ENCODE data around the gene GRM4. TPM values are rescaled to one million over a fixed set of nuclear protein-coding genes. Genes with fewer than 3 reads are reported as not detected.

GRM4 gene
- polyA plus RNA-seq, 1 of the 3 experiments (the other 2 are of a cell fraction): not detected

DNA sequence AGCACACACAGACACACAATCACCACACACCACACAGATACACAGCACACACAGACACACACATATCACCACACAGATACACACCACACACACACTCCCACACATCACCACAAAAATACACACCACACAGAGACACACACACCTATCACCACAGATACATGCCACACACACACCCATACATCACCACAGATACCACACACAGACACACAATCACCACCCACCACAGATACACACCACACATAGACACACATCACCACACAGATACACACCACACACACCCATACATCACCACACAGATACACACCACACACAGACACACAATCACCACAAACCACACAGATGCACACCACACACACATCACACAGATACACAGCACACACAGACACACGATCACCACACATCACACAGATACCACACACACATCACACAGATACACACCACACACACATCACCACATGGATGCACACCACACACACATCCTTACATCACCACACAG lies 74.0 kb downstream of the GRM4 start:
- TF ChIP-seq, protein P1, sequence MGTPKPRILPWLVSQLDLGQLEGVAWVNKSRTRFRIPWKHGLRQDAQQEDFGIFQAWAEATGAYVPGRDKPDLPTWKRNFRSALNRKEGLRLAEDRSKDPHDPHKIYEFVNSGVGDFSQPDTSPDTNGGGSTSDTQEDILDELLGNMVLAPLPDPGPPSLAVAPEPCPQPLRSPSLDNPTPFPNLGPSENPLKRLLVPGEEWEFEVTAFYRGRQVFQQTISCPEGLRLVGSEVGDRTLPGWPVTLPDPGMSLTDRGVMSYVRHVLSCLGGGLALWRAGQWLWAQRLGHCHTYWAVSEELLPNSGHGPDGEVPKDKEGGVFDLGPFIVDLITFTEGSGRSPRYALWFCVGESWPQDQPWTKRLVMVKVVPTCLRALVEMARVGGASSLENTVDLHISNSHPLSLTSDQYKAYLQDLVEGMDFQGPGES (IDR thresholded peaks at IDR 0.05; ENCODE audit: low read depth, low read length): no peak
- TF ChIP-seq TEAD4 (IDR thresholded peaks at IDR 0.05; ENCODE audit: borderline replicate concordance, insufficient read depth) (no peak), ELF1 (IDR thresholded peaks at IDR 0.05) (no peak), SIN3A (IDR thresholded peaks at IDR 0.05; ENCODE audit: borderline replicate concordance, low read depth, low read length) (no peak), EP300 (IDR thresholded peaks at IDR 0.05; ENCODE audit: borderline replicate concordance in 1 of 2, low read depth in 1 of 2, low read length in 1 of 2) (no peak), NFIC (IDR thresholded peaks at IDR 0.05; ENCODE audit: borderline replicate concordance) (no peak)

DNA sequence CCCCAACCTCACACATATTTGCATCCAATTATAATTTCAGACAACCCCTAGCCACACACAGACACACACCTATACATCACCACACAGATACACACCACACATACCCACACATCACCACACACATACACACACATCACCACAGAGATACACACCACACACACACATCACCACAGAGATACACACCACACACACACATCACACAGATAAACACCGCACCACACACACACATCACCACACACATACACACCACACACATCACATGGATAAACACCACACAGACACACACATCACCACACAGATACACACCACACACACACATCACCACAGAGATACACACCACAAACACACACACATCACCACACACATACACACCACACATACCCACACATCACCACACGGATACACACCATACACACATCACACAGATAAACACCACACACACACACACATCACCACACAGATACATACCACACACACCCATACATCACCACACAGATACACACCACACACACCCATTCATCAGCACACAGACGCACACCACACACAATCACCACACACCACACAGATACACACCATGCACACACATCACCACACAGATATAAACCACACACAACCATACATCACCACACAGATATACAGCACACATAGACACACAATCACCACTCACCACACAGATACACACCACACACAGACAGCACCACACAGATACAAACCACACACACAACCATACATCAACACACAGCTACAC lies 74.6 kb downstream of the GRM4 start:
- no peak overlapping the region for H2AFZ ChIP-seq (ENCODE audit: low read depth)
- H3K36me3 ChIP-seq (replicated peaks in 1 of 2; ENCODE audit: control insufficient read depth in 1 of 2, insufficient read depth in 2 of 2, low read length in 1 of 2): no peaks in the 10 kb centered on the region
- ChIA-PET POLR2A (no interaction called here), CTCF (interaction anchor here (2.3 to 6.2 kb wide), 2 partner anchors 17 to 83 kb away, joined by 9 to 38 read pairs; no protein-coding TSS in a partner anchor)
- H3K4me3 ChIP-seq (ENCODE audit: low read depth in 2 of 2, low read length in 1 of 2): no peak overlapping the region
- H3K4me1 ChIP-seq (ENCODE audit: control insufficient read depth in 1 of 2, insufficient read depth in 2 of 2, low read depth in 1 of 2, low read length in 1 of 2): no peaks in the 10 kb centered on the region
- H4K20me1 ChIP-seq (ENCODE audit: insufficient read depth): no peaks in the 10 kb centered on the region
- DNase-seq: no peak
- no peak overlapping the region for H3K27ac ChIP-seq (ENCODE audit: low read depth in 2 of 2, low read length in 1 of 2)
- H3K9me2 ChIP-seq: no peaks in the 10 kb centered on the region
- no peaks in the 10 kb centered on the region for H3K9me3 ChIP-seq
- no peak overlapping the region for H3K9ac ChIP-seq
- 78% methylated on average over 3 of the region's 3 CpGs for WGBS (ENCODE audit: low lambda C conversion rate)
- TF ChIP-seq TEAD4 (IDR thresholded peaks at IDR 0.05; ENCODE audit: borderline replicate concordance, insufficient read depth) (no peak), NFIC (IDR thresholded peaks at IDR 0.05; ENCODE audit: borderline replicate concordance) (no peak), CHD2 (IDR thresholded peaks at IDR 0.05; ENCODE audit: low read length, partially characterized antibody) (no peak), POLR2AphosphoS5 (IDR thresholded peaks at IDR 0.05; ENCODE audit: low read depth, low read length) (no peak), GATA2 (CRISPR knock-in tag; IDR thresholded peaks at IDR 0.05) (no peak), FOXM1 (IDR thresholded peaks at IDR 0.05; ENCODE audit: low read depth) (no peak), GABPA (IDR thresholded peaks at IDR 0.05; ENCODE audit: low read depth) (no peak), JUND (IDR thresholded peaks at IDR 0.05) (no peak), EZH2phosphoT487 (IDR thresholded peaks at IDR 0.05; ENCODE audit: borderline replicate concordance, low read depth) (no peak), RFX5 (IDR thresholded peaks at IDR 0.05; ENCODE audit: low read length) (no peak), FOXJ3 (CRISPR knock-in tag; IDR thresholded peaks at IDR 0.05) (no peak), NRF1 (IDR thresholded peaks at IDR 0.05; ENCODE audit: low read depth, low read length) (no peak), RXRA (IDR thresholded peaks at IDR 0.05; ENCODE audit: borderline replicate concordance, low read depth) (no peak), SMC3 (IDR thresholded peaks at IDR 0.05; ENCODE audit: low read depth, low read length) (no peak)
- TF ChIP-seq, protein P2, sequence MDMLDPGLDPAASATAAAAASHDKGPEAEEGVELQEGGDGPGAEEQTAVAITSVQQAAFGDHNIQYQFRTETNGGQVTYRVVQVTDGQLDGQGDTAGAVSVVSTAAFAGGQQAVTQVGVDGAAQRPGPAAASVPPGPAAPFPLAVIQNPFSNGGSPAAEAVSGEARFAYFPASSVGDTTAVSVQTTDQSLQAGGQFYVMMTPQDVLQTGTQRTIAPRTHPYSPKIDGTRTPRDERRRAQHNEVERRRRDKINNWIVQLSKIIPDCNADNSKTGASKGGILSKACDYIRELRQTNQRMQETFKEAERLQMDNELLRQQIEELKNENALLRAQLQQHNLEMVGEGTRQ (IDR thresholded peaks at IDR 0.05; ENCODE audit: borderline replicate concordance, low read depth, low read length): no peak
- TF ChIP-seq, protein P3, sequence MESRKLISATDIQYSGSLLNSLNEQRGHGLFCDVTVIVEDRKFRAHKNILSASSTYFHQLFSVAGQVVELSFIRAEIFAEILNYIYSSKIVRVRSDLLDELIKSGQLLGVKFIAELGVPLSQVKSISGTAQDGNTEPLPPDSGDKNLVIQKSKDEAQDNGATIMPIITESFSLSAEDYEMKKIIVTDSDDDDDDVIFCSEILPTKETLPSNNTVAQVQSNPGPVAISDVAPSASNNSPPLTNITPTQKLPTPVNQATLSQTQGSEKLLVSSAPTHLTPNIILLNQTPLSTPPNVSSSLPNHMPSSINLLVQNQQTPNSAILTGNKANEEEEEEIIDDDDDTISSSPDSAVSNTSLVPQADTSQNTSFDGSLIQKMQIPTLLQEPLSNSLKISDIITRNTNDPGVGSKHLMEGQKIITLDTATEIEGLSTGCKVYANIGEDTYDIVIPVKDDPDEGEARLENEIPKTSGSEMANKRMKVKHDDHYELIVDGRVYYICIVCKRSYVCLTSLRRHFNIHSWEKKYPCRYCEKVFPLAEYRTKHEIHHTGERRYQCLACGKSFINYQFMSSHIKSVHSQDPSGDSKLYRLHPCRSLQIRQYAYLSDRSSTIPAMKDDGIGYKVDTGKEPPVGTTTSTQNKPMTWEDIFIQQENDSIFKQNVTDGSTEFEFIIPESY (IDR thresholded peaks at IDR 0.05; ENCODE audit: borderline replicate concordance, low read depth): no peak
- TF ChIP-seq, protein P4, sequence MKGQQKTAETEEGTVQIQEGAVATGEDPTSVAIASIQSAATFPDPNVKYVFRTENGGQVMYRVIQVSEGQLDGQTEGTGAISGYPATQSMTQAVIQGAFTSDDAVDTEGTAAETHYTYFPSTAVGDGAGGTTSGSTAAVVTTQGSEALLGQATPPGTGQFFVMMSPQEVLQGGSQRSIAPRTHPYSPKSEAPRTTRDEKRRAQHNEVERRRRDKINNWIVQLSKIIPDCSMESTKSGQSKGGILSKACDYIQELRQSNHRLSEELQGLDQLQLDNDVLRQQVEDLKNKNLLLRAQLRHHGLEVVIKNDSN (IDR thresholded peaks at IDR 0.05; ENCODE audit: borderline replicate concordance, low read depth): no peak
- TF ChIP-seq, protein P1 (IDR thresholded peaks at IDR 0.05; ENCODE audit: low read depth, low read length): no peak
- H3K79me2 ChIP-seq (ENCODE audit: insufficient read depth): no peaks in the 10 kb centered on the region
- H3K4me2 ChIP-seq: no peak overlapping the region
- H3F3A ChIP-seq (replicated peaks; ENCODE audit: insufficient read depth): no peaks in the 10 kb centered on the region
- no peaks in the 10 kb centered on the region; the same call in 1 of the 2 replicates for H3K27me3 ChIP-seq (ENCODE audit: insufficient read depth)

More for the DNA sequence above, 74.0 kb downstream of the GRM4 start:
- Histone ChIP-seq H3K36me3 (replicated peaks in 1 of 2; ENCODE audit: control insufficient read depth in 1 of 2, insufficient read depth in 2 of 2, low read length in 1 of 2) (no peaks in the 10 kb centered on the region), H3K4me1 (ENCODE audit: control insufficient read depth in 1 of 2, insufficient read depth in 2 of 2, low read depth in 1 of 2, low read length in 1 of 2) (no peaks in the 10 kb centered on the region), H3K79me2 (ENCODE audit: insufficient read depth) (no peaks in the 10 kb centered on the region), H4K20me1 (ENCODE audit: insufficient read depth) (no peaks in the 10 kb centered on the region), H3K9me2 (no peaks in the 10 kb centered on the region), H3K4me2 (no peak overlapping the region), H2AFZ (ENCODE audit: low read depth) (no peak overlapping the region), H3K4me3 (ENCODE audit: low read depth in 2 of 2, low read length in 1 of 2) (no peak overlapping the region), H3K9me3 (no peaks in the 10 kb centered on the region), H3K27ac (ENCODE audit: low read depth in 2 of 2, low read length in 1 of 2) (no peak overlapping the region), H3F3A (replicated peaks; ENCODE audit: insufficient read depth) (no peaks in the 10 kb centered on the region), H3K27me3 (ENCODE audit: insufficient read depth) (no peaks in the 10 kb centered on the region; the same call in 1 of the 2 replicates), H3K9ac (no peak overlapping the region)
- ChIA-PET POLR2A (no interaction called here), CTCF (no interaction called here)
- no peak for DNase-seq
- 71% methylated on average over 1 of the region's 1 CpG for WGBS (ENCODE audit: low lambda C conversion rate)

All from SK-N-SH (cell line).